NCI-H526 treated with DMSO at 0.1 percent for 48 hours (cell line): ENCODE results near the gene DAG1.

Source experiments
- DNase-seq: peaks from one replicate; lab custom pipeline; 2025; lab: John Stamatoyannopoulos, UW

The DAG1 gene

DNA sequence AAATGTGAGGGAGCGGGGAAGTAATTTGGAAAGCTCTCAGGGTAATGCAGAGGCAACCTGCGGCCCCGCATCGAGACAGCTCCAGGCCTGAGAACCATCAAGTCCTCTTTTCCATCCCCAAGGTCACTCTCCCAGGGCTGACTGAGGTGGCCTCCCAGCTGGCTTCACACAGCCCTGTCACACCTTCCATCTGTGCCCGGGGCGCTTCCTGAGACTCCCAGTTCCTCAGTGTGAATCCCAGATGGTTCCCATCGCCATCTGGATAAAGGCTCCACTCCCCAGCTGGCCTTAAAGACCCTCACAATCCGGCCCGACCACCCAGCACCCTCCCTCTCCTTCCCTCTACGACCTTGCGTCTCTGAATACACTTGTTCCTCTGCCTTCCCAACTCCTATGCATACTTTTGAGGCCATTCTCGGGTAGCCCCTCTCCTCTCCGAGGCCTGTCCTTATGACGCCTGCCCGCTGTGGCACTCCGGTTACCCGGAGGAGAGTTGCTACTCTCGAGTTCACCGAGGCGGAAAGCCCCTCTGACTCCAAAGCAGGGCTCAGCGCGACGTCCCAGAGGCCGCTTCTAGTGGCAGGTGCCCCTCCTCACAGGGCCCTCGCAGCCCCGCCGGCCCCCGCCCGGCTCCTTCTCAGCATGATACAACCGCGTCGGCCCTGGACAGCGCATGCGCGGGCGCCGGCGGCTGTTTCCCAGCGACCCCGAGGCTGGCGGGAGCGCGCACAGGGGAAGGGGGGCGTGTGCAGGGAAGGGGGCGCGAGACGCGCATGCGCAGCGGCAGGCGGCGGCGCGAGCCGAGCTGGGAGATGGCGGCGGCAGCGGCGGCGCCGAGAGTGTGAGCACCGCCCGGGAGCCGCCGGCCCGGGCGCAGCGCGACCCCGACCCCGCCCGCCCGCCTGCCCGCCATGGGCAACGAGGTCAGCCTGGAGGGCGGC, 83.9 kb downstream of the DAG1 start, which contains the start of gene BSN:
Gene BSN (plus strand): TSS at position 786 of the 941 bp plus-strand sequence. CDS start 126 bp downstream, at position 912.
- DNase-seq = peak; percentile 77

DNA sequence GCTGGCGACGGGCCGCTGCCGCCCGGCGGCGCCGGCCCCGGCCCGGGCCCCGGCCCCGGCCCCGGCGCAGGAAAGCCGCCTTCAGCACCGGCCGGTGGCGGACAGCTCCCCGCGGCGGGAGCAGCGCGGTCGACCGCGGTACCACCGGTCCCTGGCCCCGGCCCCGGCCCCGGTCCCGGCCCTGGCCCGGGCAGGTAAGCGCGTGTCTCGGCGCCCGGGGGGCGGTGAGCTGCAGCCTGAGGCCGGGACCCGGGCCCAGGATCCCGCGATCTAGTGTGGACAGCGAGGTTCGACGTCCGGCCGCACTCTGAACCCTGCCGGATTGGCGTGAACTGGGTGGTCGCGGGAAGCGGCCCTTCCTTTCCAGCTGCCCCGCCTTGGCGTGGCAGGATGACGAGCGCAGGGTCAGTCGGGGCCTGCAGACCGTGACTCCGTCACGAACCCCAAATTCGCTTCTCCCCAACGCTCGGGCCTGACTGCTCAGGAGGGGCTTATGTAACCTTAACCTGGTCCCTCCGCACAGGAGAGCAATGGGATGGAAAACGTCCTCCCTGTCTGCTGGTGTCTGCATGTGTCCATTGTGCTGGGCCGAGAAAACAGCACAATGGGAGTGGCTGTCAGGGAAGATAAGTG, 84.7 kb downstream of the DAG1 start:
- no peak for DNase-seq

DNA sequence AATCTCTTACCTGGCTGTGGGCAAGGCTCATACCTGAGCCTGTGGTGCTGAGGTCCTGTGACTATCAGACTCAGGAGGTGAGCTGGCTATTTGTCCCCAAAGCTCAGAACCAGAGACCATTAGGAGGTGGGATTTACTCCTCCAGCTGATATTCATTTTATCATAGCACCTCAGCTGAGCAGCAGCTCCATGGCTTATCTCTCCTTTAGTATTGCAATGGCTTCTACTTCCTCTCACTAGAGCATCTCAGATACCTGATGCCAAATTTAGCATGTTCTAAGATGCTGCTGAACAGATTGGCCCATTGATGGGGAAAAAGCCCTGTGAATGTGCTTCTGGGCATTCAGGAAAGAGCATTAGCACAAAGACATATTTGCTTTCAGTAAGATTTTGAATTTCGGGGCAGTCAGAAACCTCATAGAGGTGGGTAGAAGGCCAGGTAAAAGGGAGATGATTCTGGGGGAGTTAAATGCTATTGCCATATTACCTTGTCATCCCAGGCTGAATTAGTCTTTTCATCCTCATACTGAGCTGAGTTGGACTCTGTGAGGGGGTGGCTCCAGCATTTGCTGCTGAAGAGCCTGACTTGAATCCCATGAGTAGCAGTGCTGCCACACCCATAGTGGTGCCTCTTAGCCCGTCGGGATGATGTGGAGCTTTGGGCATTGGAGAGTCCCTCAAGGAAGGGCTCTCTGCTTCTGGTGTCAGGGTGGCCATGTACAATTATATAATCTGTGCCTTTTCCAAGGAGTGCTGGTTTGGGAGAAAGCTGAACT, 86.6 kb downstream of the DAG1 start:
- no peak for DNase-seq

DNA sequence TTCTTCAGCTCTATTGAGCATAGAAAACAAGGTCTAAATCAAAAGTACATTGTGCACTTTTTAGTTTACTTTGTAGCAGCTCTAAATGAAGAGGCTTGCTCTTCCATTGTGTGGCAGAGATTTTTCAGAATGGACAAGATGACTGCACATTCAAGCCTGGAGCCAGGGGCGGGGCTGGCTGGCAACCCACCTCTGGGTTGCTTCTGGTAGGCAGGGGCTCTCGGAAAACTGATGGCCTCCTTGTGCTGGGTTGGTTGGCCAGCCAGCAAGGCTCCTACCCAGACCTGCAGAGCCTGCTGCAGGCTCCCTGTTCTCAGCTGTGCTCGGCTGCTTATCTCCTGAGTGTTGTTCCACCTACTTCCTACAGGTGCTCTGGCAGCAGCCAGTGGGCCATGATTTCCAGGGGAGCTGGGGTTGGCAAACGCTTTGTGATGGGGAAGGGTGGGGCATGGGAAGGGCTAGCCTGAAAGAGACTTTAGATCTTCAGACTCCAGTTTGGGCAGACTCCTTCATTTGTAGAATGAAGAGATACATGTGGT, 93.0 kb downstream of the DAG1 start:
- DNase-seq = no peak

DNA sequence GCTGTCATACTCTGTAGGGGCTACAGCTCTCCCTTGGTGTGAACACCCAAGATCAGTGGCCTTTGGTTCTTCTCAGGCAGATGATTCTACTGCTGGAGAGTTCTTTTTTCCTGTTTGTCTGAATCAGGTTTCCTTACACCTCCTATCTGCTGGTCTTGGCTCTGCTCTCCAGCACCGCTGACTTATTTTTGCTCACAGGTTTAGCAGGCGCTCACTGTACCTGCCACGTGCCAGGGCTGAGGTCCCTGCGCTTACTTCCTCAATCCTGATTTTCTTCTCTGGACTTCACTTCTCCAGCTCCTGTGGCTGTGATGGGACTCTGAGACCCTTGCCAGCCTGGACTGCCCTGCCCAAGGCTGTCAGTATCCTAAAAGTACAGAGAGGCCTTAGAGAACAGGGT, 93.7 kb downstream of the DAG1 start:
- no peak for DNase-seq

DNA sequence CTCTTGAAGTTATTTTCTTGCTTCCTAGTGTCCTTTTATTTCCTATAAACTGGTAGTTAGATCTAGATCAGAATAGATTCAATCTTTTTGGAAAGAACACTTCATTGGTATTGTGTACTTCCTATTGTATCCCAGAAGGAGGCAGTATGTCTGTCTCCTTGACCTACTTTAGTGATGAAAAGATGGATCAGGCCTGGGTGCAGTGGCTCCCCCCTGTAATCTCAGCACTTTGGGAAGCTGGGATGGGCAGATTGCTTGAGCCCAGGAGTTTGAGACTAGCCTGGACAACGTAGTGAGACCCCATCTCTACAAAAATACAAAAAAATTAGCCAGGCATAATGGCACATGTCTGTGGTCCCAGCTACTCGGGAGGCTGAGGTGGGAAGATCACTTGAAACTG, 96.2 kb downstream of the DAG1 start:
- no peak for DNase-seq

DNA sequence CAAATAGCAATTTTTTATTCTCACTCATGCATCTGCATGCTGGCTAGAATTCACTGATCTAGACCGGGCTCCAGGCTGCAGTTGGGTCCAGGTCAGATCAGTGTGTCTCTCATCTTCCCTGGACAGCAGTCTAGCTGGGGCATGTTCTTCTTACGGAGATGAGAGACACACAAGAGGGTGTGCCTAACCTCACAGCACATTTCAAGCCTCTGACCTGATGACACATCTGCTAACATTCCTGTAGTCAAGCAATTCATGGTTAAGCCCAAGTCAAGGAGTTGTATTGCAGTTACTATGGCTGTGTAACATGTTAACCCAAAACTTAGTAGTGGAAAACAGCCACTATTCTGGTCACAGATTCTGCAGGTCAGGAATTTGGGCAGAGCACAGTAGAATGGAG, 97.3 kb downstream of the DAG1 start:
- DNase-seq = no peak

DNA sequence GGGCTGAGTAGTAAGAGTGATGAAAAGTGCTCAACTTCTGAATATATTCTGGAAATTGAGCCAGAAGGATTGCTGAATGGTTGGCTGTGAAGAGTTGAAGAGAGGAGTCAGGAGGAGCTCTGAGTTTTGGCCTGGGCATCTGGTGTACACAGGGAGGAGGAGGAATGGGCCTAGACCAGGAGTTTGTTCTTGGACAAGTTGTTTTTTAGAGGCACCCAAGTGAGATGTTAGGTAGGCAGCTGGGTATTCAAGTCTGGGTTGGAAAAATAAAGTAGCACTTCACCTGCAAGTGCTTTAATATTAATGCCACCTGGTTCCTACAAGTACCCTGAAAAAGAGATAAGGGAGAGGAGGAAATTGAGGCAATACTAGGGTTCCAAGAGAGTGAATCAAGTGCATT, 98.9 kb downstream of the DAG1 start:
- DNase-seq = no peak

DNA sequence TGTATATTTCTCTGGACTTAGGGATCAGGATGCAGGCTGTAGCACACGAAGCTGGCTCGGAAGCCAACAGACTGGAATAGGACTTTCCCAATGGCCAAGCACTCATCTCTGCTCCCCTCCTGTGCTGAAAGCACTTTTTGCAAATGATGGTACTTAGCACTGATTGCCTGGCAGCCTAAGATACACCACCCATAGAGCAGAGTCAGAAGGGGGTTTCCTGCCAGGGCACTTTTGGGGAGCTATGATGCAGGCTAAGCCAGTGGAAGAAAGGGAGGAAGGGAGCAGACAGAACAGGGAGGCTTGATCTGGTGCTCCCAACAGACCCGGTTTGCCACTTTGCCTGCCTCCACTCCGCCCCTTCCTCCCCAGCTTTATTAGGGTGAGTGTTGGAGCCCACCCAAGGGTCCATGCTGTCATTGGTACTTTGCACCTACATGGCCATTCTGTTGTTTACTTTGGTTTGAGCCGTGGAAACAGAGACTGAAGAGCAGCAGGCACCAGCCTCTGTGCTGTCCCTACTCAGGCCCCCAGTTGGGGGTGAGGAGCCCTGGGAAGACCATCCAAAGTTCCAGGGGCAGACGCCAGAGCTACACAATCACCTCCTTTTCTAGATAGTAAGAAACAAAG, 100.1 kb downstream of the DAG1 start:
- no peak for DNase-seq

DNA sequence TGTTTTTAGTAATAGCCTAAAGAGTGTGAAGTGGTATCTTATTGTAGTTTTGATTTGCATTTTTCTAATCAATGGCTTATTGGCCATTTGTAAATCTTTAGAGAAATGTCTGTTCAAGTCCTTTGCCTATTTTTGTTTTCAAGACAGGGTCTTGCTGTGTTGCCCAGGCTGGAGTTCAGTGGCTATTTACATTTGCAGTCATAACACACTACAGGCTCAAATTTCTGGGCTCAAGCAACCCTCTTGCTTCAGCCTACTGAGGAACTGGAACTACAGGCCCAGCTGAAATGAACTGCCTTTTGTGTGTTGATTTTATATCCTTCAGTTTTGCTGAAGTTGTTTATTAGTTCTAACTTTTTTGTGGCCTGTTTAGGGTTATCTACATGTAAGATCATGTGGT, 112.1 kb downstream of the DAG1 start:
- DNase-seq = no peak
